Sigmoid colon (tissue), 4 donors: Measurements from ENCODE around the gene IFI16.

ENCODE experiments used
- CTCF ChIP-seq, 4 experiments: fragments of 450-650 bp in 3 of 4; fragments of 200-600 bp in 1 of 4; IDR thresholded peaks; one replicate each; pipeline ENCODE4 v1.5.1; 2016 to 2019; ENCODE audit warnings: antibody characterized with exemption in 4 of 4, mild to moderate bottlenecking in 3 of 4, moderate library complexity in 2 of 4
- POLR2A ChIP-seq, 2 donors: fragments of 450-650 bp; IDR thresholded peaks; one replicate each; pipeline ENCODE4 v1.6.1; 2016; ENCODE audit warnings: antibody characterized with exemption in 2 of 2, mild to moderate bottlenecking in 2 of 2, moderate library complexity in 2 of 2
- POLR2AphosphoS5 ChIP-seq, 4 donors: sonication (generic); formaldehyde crosslinking; IDR thresholded peaks; one replicate each; pipeline ENCODE4 v1.6.1; 2017; ENCODE audit warnings: antibody characterized with exemption in 4 of 4

GRCh38 chr1:158999316-159000069 is 10.2 kb upstream of the IFI16 start:
- TF ChIP-seq CTCF (IDR thresholded peaks at IDR 0.05), result no peak
- TF ChIP-seq POLR2A (IDR thresholded peaks at IDR 0.05), result peak; percentile 17 to 54
- TF ChIP-seq POLR2AphosphoS5 (IDR thresholded peaks at IDR 0.05), result peak; percentile 76 to 89 (median 88)
